ENCODE results near the gene SLC32A1.

The SLC32A1 gene

DNA sequence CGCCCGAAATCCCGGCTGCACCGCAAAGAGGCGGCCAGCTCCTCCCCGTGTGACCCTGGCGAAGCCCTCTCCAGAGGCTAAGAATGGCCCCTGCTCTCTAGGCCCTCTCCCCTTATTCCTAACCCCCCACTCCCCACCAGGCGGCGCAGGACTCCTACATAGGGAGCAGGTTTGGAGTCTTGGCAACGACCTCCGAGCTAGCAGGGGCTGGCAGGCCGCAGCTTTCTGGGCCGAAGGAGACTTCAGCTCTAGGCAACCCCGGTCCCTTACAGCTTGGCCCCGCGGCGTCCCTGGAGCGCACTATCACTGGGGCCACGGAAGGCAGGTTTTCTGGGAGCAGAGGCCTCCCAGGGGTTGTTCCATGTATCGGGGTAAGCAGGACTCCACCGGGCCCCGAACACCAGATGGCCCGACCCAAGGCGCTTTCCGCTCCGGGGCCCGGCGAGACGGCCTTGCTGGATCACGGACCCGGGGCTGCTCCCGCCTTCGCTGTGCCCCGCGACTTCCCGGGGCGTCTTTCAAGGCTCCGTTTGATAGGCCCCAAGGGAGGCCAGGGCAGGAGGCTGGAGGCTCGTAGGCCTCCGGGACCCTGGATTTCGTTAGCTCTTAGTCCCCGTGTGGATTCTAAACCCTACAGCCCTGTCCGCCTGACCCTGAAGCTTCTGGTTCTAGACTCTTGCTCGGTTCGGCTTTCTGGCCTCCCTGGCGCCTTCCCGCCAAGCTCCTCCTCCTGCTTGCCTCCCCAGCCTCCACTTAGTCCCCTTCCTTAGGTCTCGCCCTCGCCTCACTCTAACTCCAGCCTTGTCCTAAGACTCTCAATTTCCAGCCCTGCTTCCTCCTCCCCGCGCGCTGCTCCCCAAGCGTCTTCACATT is 1.9 kb downstream of the SLC32A1 start:
- no peak for DNase-seq

DNA sequence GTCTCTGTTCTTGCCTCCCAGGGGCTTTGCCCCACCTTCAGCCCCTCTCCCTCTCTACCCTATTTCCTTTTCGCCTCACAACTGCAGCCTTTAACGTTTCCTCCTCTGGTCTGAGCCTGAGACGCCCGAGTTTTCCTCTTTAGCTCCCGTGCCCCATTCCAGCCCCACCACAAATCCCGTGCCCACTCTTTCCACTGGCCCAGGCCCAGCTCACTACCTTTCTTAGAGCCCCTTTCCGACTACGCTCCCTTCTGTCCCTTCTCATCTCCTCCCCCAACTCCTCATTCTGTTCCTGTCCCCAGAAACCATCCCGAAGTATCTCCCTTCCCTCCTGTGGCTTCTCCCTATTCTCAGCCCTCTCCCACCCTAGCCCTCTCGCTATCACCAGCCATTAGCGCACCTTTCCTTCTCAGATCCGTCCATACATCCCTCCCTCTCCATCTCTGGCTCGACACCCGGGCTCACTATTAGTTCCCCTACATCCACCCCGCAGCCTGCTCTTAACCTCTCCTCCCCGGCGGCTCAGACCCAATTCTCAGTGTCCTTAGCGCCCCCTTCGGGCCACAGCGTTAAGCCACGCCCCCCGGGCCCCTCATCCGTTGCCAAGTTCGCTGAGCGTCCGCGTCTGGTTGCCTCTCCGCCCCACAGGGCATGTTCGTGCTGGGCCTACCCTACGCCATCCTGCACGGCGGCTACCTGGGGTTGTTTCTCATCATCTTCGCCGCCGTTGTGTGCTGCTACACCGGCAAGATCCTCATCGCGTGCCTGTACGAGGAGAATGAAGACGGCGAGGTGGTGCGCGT is 2.7 kb downstream of the SLC32A1 start:
- no peak for DNase-seq

DNA sequence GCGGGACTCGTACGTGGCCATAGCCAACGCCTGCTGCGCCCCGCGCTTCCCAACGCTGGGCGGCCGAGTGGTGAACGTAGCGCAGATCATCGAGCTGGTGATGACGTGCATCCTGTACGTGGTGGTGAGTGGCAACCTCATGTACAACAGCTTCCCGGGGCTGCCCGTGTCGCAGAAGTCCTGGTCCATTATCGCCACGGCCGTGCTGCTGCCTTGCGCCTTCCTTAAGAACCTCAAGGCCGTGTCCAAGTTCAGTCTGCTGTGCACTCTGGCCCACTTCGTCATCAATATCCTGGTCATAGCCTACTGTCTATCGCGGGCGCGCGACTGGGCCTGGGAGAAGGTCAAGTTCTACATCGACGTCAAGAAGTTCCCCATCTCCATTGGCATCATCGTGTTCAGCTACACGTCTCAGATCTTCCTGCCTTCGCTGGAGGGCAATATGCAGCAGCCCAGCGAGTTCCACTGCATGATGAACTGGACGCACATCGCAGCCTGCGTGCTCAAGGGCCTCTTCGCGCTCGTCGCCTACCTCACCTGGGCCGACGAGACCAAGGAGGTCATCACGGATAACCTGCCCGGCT is 3.4 kb downstream of the SLC32A1 start:
- DNase-seq, result no peak

DNA sequence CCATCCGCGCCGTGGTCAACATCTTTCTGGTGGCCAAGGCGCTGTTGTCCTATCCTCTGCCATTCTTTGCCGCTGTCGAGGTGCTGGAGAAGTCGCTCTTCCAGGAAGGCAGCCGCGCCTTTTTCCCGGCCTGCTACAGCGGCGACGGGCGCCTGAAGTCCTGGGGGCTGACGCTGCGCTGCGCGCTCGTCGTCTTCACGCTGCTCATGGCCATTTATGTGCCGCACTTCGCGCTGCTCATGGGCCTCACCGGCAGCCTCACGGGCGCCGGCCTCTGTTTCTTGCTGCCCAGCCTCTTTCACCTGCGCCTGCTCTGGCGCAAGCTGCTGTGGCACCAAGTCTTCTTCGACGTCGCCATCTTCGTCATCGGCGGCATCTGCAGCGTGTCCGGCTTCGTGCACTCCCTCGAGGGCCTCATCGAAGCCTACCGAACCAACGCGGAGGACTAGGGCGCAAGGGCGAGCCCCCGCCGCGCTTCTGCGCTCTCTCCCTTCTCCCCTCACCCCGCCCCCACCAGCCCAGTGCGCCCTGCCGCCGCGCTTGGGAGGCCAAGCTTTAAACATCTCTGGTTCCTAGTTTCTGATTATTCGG is 4.0 kb downstream of the SLC32A1 start:
- no peak for DNase-seq

DNA sequence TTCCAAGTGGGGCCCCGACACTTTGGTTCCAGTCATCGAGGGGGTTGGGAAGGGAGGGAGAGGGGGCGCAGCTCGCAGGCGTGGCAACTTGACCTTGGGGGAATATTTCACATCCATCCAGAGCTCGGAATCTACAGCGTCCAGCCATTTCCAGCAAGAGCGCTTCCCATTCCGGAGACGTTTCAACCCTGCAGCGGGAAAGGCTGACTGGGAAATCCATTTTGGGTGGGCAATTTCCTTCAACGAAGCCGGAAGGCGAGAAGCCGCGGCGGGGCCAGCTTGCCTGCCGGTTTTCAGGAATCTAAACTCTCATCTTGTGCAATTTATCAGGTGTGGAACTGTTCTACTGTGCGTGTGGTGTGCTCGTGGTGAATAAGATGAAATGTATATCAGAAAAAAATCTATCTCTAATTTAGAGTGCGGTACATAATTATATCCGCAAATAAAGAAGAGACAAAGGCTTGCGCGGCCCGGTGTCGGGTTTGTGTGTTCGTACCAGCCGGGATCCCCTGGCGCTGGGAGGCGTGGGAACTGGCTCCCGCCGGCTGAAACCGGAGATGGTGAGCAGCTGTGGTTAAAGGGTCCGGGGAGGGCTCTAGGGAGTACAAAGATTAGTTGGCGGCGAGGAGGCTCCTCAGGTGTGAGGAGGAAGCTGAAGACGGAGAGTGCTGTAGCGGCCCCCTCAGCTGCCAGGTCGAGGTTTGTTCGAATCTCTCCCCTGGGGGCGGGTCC is 4.8 kb downstream of the SLC32A1 start:
- DNase-seq, result peak; percentile 37

DNA sequence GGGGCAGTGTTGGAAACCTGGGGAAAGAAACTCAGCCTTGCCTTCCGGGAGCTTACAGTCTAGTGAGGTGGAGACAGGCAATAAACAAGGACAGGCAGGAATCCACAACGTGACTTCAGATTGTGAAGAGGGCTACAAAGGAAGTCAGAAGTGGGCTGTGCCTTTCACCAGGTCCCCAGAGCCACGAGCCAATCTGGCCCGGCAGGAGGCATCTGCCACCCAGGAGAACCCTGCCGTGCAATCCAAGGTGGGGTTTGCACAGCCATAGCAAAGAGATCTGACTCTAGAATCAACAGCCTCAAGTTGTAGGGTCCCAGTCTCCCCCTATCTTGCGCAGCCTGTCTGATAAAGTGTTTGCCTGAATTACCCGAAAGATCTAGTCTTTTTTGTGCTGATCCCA is 5.5 kb downstream of the SLC32A1 start:
- DNase-seq, result no peak

DNA sequence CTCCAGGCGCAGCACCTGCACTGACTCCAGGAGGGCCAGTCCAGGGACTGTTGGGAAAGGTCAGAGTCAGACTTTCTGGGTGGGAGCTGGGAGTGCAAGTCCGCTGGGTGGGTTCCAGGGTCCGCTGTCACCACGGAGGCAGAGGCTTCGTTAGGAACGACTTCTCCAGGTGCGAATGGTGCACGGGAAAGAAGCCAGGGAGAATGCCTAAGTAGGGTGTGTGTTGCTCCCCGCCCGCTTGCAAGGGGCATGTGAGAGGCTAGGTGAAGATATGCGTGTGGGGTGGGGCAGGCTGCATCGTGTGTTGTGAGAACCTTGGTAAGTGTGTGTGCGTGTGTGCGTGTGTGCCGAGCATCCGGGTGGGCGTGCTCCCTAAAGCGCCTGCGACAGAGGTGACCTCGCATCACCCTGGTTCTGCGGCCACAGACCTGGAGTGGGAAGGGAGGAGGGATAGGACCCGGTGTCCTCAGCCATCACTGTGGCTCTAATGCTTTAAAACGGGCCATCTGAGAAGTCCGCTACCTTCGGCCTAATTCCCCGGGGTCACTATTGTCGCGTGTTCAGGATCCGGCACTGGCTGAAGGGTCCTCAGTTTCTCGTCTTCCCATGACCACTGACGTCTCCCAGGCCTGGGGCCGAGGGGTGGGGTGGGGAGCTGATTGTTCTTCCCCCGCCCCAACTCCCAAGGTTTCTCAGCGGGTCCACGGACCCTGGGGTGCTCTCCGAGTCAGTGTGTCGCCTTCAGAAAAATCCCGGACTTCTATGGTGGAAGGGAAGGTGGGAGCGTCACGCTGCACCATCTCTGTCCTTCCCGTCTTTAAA is 6.1 kb downstream of the SLC32A1 start:
- no peak for DNase-seq

DNA sequence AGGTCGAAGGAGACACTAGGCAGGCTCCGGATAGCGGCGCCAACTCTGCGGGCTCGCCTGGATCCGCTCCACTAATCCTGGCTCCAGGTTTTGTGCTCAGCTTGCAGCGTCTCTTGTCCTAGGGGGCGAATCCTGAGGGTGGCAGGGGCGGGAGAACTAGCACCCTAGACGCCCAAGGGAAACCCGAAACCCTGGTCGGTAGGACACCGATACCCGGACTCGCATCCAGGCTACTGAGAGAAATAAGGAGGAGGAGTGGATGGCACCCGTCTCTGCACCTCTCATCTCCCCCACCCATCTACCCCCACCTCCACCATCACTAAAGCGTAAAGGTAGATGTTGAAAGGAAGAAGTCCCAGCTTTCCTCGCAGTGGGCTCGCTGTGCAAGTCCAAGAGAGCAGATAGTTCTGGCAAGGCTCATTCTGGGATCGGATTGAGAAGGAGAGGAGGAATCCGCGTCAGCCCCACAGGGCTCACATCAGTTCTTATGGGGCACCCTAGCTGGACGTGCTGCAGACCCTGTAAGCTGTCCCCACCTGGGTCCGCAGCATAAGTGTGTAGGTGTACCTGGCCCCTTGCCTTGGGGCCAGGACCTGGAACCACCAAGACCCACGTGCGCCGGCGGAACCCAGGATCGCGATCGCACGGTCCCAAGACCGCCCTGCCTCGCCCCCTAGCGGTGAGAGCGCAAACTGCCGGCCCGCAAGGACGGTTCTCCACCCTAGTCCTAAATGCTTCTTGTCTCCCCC is 6.9 kb downstream of the SLC32A1 start:
- DNase-seq, result peak; percentile 61

DNA sequence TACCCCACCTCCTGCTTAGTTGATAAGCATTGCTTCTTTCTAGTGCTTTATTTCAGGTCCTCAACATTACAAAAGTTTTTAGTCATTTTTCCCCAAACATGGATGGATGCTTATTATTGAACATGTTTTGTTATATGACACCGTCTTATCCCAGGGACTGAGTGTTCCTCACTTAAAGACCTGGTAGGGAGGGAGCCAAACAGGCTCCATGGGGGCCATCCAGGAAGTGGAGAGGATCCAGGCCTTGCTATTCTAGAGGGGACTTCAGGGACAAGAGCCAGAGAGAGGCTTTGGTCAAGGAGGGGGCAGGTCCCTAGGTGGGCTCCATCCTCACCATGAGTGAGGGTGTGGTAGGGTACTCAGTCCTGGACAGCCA is 7.4 kb downstream of the SLC32A1 start:
- no peak for DNase-seq

DNA sequence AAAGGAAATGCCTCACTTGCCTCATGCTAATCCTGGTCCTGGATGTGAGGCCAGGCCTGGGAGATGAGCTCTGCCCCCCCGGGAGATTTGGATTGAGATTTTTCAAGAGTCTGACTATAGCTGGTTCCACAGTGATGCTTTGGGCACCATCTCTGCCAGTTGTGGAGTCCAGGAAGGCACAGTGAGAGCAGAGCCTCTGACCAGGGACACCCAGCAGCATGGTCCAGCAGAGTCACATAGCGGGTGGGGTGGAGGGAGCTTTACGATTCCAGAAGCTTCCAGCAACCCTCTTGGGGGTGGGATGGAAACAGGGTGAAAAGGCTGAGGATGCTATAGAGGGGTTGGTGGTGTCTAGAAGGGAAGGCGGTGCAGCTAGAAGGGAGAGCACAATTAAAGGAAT is 8.7 kb downstream of the SLC32A1 start:
- no peak for DNase-seq

DNA sequence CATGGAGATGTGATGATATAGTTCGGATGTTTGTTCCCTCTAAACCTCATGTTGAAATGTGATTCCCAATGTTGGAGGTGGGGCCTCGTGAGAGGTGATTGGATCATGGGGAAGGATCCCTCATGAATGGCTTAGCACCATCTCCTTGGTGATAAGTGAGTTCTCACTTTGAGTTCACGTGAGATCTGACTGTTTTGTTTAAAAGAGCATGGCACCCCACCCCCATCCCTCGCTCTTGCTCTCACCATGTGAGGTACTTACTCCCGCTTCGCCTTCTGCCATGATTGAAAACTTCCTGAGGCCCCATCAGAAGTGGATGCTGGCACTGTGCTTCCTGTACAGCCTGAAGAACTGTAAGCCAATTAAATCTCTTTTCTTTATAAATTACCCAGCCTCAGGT is 10.9 kb downstream of the SLC32A1 start:
- no peak for DNase-seq

DNA sequence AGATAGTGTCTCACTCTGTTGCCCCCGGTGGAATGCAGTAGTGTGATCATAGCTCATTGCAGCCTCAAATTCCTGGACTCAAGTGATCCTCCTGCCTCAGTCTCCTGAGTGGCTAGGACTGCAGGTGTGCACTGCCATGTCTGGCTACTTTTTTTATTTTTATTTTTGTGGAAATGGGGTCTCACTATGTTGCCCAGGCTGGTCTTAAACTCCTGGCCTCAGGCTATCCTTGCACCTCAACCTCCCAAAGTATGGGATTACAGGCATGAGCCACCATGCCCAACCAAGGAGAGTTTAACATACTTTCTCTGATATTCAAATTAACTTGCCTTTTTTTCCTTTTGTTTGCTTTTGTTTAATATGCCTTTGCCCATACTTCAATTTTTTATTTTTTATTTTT is 13.6 kb downstream of the SLC32A1 start:
- DNase-seq, result no peak

DNA sequence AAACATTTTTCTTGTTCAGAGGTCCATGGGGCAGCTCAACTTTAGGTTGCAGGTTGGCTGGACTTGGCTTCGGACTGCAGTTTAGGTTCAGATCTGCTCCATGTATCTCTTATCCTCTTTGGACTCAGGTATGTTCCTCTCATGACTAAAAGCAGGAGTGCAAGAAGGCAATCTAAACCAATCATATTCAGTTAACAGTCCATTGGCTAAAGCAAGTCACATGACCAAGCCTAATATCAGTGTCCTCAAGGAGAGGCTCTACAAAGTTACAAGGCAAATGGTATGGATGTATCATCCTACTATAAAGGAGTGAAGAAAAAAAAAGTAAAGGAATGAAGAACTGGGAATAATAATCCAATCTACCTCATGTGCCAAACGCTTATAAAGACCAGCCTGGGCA is 21.5 kb downstream of the SLC32A1 start:
- DNase-seq, result no peak

DNA sequence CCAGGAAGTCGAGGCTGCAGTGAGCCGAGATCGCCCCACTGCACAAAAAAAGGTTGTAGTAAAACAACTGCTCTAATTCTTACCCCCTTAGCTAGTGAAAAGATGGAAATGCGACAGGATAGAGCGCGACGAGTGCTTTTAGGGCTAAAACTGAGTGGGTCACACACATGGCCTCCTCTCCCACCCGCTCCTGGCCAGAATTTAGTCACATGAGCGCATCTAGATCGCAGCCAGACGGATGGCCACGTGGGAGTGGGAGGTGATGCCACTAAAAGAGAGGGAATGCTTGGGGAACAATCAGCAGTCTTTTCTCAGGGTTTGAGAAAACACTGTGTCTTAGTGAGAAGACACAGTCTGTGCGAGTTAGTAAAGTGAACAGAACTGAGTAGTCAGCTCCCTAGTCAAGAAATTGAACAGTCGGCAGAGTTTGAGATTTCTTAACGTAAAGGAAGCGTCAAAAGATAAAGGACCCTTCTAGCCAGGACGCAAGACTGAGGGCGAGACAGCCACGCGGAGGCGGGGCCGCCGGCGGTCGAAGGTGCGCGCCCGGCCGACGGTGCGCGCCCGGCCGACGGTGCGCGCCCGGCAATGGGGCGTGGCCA is 23.3 kb downstream of the SLC32A1 start:
- DNase-seq, result no peak

DNA sequence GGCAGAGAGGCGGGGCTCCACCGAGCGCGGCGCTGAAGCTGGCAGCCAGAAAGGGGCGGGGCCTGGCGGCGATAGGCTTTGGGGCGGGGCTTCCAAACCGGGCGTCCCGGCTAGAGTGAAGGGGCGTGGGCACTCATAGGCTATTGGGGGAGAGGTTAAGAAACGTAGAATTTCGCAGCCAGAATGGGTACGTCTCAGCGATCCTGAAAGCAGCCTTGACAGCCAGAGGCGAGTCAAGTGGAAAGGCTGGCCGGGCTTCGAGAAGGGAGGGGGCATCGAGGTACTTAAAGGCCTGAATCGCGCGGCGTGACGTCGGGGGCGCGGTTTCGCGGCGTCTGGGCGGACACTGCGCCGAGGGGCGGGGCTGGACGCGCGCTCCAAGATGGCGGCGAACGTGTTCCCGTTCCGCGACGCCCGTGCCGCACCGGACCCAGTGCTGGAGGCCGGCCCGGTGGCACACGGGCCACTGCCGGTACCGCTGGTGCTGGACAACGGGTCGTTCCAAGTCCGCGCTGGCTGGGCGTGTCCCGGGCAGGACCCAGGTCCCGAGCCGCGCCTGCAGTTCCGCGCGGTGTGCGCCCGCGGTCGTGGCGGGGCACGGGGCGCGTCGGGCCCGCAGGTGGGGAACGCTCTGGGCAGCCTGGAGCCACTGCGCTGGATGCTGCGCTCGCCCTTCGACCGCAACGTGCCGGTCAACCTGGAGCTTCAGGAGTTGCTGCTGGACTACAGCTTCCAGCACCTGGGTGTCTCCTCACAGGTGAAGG is 24.0 kb downstream of the SLC32A1 start, which contains the start of gene ACTR5:
Gene ACTR5, plus strand, starts transcription at position 364 of the 764 bp plus-strand sequence. Its CDS starts 19 bp downstream, at position 383.
- peak; percentile 92 for DNase-seq

DNA sequence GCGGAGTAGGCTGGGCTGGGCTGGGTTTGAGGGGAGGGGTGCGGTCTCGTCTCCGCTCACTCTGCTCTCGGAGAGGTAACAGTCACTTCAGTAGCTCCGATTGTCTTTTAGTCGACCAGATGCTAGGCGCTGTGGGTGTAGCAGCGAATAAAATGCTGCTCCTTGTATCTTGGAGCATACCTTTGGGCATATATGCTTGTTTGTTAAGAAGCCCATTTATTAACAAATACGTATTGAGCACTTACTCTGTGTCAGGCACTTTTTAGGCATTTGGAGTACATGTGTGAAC is 24.5 kb downstream of the SLC32A1 start:
- DNase-seq, result no peak

DNA sequence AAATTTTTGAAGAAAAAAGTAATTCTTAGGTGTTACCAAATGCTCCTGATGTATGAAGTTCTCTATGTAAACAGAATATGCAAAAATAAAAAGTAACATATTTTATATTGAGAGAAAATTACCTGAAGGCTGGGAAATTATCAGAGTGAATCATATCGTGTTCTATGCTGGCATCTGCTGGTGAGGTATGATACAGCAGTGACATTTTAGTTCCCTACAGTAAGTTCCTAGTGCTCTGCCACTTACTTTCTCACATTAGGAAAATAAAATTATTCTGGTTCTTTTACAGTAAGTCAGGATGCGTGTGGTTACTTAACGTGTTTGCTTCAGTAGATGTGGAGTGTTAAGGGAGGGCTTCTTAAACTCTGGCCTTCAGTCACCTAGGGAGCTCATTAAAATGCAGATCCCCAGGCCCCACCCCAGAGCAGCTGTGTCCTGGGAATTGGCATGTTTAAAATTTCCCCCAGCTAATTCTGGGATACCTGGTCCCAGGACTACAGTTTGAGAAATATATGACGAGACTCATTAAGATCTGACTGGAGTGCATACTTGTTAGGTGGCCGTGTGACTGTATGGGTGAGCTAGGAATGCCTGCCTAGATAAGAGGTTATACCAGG is 27.2 kb downstream of the SLC32A1 start:
- DNase-seq, result peak; percentile 42

DNA sequence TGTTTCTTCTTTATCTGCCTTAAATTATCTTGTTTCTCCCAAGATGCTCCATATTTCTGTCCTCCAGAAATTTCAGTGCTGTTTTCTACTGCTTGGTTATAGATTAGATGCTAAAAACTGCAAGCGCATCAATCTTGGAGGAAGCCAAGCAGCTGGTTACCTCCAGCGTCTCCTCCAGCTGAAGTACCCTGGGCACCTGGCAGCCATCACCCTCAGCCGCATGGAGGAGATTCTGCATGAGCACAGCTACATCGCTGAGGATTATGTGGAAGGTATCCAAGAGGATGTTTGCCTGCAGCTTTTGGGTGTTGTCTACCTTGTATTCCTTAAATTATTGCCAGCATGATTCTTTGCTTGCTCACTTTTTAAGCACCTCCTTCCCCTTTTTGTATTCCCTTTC is 27.7 kb downstream of the SLC32A1 start:
- no peak for DNase-seq

DNA sequence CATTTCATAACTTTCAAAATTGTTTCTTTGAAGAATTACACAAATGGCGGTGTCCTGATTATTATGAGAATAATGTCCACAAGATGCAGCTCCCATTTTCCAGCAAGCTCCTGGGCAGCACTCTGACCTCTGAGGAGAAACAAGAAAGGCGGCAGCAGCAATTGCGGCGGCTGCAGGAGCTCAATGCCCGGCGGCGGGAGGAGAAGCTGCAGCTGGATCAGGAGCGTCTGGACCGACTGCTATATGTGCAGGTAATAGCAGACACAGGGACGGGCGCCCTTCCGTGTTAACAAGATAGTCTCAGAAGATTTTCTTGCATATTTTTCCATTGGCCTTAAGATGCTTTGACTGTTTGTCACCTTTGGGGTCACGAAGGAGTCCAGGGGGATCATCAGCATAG is 30.6 kb downstream of the SLC32A1 start:
- no peak for DNase-seq

Data from COR-L47 (cell line).